HPDE6-E6E7 (cell line): ENCODE data around the gene ZNF765.
"Not testable (repeated sequence)": the region's sequence is repeated elsewhere in the genome, so short reads cannot be mapped to it uniquely, and the experiment has no call there.

Experiments used
- DNase-seq: peaks from one replicate; pipeline ENCODE4 v3.0.0; 2011; ENCODE audit warnings: missing footprints; ENCODE audit errors: extremely low spot score

Gene ZNF765

GRCh38 chr19:53394974-53395839 is at the start of gene ZNF765:
TSS of gene ZNF765 (plus strand) at chr19:53395149. CDS start at chr19:53398016, 2,867 bp downstream.
- peak; percentile 74 for DNase-seq

- no peak for DNase-seq
Observed at GRCh38 chr19:53355739-53356138, 39.2 kb upstream of the ZNF765 start.

- DNase-seq, result no peak
Observed at GRCh38 chr19:53357821-53358581, 36.9 kb upstream of the ZNF765 start.

GRCh38 chr19:53360056-53360455 is 34.9 kb upstream of the ZNF765 start:
- not testable (repeated sequence) for DNase-seq

GRCh38 chr19:53365134-53365898 is 29.6 kb upstream of the ZNF765 start, which contains the start of gene ZNF525:
TSS of gene ZNF525 (plus strand) at chr19:53365705. CDS start at chr19:53372282, 6,577 bp downstream.
- peak; percentile 89 for DNase-seq

- DNase-seq, result peak; percentile 8
Observed at GRCh38 chr19:53365899-53366493, 29.0 kb upstream of the ZNF765 start.

- no peak for DNase-seq
Observed at GRCh38 chr19:53372196-53372595, 22.8 kb upstream of the ZNF765 start.

- DNase-seq, result no peak
Observed at GRCh38 chr19:53374288-53374687, 20.7 kb upstream of the ZNF765 start.

DNA sequence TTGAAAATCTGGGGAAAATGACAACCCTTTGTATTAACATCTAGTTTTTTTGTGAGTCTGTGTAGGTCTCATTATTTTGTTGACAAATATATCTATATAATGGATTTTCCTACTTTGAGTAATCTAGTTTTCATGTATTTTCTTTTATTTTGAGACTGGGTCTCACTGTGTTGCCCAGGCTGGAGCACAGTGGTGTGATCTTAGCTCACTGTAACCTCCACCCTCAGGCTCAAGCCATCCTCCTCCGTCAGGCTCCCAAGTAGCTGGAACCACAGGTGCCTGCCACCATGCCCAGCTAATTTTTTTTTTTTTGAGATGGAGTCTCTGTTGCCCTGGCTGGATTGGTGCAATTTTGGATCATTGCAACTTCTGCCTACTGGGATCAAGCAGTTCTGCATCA is 20.2 kb upstream of the ZNF765 start:
- no peak for DNase-seq

DNA sequence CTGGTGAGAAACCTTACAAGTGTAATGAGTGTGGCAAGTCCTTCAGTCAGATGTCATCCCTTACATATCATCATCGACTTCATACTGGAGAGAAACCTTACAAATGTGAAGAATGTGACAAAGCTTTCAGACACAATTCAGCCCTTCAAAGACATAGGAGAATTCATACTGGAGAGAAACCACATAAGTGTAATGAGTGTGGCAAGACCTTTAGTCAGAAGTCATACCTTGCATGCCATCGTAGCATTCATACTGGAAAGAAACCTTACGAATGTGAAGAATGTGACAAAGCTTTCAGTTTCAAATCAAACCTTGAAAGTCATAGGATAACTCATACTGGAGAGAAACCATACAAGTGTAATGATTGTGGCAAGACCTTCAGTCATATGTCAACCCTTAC is 13.6 kb upstream of the ZNF765 start:
- DNase-seq, result no peak

DNA sequence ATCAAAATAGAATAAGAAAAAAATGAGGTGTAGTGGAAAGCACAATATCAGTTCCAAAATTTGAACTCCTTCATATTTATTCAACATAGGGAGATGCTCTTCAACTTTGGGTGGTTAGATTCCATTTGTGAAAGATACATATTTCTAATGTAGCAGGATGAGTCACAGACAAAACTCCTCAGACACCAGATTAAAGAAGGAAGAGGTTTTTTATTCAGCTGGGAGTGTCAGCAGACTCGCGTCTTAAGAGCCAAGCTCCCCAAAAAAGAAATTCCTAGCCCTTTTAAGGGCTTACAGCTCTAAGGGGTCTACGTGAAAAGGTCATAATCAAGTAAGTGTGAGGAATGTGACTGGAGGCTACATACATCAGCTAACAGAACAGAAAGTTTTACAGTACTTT is 6.8 kb upstream of the ZNF765 start:
- no peak for DNase-seq

DNA sequence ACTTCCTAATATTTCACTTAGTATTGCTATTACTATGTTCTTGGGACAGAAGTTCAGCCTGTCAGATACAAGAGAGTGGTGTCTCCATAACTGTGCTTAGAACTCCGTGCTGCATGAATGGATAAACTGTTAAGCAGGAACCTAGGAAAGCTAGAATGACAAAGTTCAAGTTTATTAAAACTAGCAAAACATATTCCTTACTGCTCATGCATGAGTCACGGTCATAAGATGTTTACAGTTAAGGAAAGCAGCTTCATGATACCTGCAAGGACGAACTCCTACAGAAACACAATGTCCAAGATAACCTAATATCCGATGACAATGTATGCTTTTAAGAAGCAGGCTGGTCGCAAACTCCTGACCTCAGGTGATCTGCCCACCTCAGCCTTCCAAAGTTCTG is 6.0 kb upstream of the ZNF765 start:
- DNase-seq, result no peak

DNA sequence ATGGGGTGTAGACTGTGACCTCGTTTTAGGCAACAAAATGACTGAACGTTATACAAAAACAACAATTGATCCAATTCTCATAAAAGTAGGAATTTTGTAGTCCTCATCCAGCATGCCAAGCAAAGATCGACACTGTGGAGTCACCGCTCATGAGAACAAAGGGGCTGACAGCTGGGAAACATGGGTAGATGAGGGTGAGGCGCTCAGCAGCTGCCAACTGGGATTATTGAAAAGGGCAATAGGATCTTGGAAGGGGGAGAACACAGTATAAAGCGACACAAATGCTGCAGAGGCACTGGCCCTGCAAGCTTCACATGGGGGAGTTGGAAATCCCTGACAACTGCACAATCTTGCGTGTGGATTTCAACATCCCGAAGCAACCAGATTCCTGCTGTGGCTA is 5.4 kb upstream of the ZNF765 start:
- no peak for DNase-seq

- no peak for DNase-seq
Observed at GRCh38 chr19:53389978-53390377, 5.0 kb upstream of the ZNF765 start.

GRCh38 chr19:53394522-53394973 is 401 bp upstream of the ZNF765 start:
- no peak for DNase-seq

- not testable (repeated sequence) for DNase-seq
Observed at GRCh38 chr19:53395840-53396524, 1.0 kb downstream of the ZNF765 start.

GRCh38 chr19:53396525-53396868 is 1.5 kb downstream of the ZNF765 start:
- DNase-seq, result no peak

- DNase-seq, result not testable (repeated sequence)
Observed at GRCh38 chr19:53397918-53398317, 3.0 kb downstream of the ZNF765 start.

DNA sequence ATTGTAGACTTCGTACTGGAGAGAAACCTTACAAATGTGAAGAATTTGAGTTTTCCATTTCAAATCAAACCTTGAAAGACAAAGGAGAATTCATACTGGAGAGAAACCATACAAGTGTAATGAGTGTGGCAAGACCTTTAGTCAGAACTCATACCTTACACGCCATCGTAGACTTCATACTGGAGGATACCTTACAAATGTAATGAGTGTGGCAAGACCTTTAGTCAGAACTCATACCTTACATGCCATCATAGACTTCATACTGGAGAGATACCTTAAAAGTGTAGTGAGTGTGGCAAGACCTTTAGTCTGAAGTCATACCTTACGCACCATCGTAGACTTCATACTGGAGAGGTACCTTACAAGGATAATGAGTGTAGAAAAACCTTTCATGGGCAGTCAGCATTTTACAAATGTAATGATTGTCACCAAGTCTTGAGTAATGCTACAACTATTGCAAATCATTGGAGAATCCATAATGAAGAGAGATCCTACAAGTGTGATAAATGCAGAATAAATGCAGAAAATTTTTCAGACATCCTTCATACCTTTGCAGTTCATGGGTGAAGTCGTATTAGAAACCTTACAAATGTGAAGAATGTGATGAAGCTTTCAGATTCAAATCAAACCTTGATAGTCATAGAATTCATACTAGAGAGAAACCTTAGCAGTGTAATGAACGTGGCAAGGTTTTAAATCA is 14.7 kb downstream of the ZNF765 start:
- no peak for DNase-seq
